Adrenal gland (tissue), 5 donors: ENCODE data around the gene HNRNPA3.

Experiments used
- POLR2A ChIP-seq, 2 donors: fragments of 450-650 bp; IDR thresholded peaks; one replicate each; pipeline ENCODE4 v1.6.1; 2017; ENCODE audit warnings: antibody characterized with exemption in 2 of 2, mild to moderate bottlenecking in 2 of 2, moderate library complexity in 1 of 2
- TF ChIP-seq, protein P1 (sequence below), 6 experiments: fragments of 450-650 bp in 4 of 6; fragments of 200-600 bp in 2 of 6; sonication (generic) in 1 of 6; IDR thresholded peaks; 1 replicate in 5 of 6; 2 replicates in 1 of 6; pipeline versions ENCODE4 v1.5.1 to v1.8.0; 2016 to 2021; ENCODE audit warnings: antibody characterized with exemption in 6 of 6, mild to moderate bottlenecking in 2 of 6, moderate library complexity in 1 of 6
- donor health status: DM: no; HTN: no; CAD: no.

DNA sequence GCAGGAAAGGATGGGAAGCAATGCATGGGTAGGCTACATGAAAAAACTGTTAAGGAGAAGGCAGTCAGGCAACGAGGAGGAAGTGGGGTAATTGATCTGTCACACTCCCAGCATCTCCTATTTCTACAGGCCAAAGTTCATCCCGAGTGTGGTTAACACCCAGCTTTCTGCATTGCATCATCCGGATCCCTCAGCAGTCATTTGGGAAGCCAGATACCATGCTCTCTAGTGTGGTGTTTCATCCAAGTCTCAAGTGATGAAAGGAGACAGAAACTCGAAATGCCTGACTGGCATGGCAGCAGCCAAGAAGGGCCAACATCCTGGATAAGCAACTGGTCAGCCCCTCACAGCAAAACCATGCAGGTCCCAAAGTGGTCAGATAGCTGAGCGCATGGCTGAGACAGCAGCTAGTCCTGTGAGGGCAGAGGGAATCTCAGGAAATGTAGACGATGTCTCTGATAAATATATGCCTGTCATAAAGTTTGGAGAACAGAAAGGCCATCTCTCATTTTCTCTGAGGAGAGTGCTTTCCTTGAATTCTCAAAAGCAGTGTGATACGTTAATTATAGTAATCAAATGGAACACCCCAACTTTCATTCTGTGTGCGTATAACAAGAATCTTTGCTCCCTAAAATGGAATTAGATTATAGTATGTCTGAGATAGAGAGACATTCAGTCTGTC, 24.8 kb upstream of the HNRNPA3 start:
- no peak for TF ChIP-seq POLR2A (IDR thresholded peaks at IDR 0.05)
- TF ChIP-seq, protein P1, sequence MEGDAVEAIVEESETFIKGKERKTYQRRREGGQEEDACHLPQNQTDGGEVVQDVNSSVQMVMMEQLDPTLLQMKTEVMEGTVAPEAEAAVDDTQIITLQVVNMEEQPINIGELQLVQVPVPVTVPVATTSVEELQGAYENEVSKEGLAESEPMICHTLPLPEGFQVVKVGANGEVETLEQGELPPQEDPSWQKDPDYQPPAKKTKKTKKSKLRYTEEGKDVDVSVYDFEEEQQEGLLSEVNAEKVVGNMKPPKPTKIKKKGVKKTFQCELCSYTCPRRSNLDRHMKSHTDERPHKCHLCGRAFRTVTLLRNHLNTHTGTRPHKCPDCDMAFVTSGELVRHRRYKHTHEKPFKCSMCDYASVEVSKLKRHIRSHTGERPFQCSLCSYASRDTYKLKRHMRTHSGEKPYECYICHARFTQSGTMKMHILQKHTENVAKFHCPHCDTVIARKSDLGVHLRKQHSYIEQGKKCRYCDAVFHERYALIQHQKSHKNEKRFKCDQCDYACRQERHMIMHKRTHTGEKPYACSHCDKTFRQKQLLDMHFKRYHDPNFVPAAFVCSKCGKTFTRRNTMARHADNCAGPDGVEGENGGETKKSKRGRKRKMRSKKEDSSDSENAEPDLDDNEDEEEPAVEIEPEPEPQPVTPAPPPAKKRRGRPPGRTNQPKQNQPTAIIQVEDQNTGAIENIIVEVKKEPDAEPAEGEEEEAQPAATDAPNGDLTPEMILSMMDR (IDR thresholded peaks at IDR 0.05) = no peak
